ENCODE measurements around the gene C3.

Gene C3

GRCh38 chr19:6745965-6746364 is 25.5 kb upstream of the C3 start:
- peaks cover 3% of the 10 kb centered on the region; the same call in 1 of the 2 replicates for H3K79me2 ChIP-seq (ENCODE audit: insufficient read depth, low read depth)
- H3K36me3 ChIP-seq (ENCODE audit: insufficient read depth) = 0 out of 2 replicates have a peak, but pooled peaks cover 4% of the 10 kb centered on the region
- TF ChIP-seq CTCF (conservative IDR thresholded peaks at IDR 0.05; ENCODE audit: low read depth, low read length) = no peak
- H3K4me1 ChIP-seq (ENCODE audit: low read depth, poor library complexity, severe bottlenecking) = peaks cover 9% of the 10 kb centered on the region
- H3K27ac ChIP-seq = no peak overlapping the region
- no peak overlapping the region for H2AFZ ChIP-seq (ENCODE audit: low read depth)
- no peak overlapping the region for H3K4me2 ChIP-seq
- no peak overlapping the region for H3K9ac ChIP-seq
- H3K4me3 ChIP-seq (IDR thresholded peaks at IDR 0.05; ENCODE audit: insufficient read depth, low read depth, low read length) = no peak overlapping the region
- H4K20me1 ChIP-seq (ENCODE audit: insufficient read depth) = no peaks in the 10 kb centered on the region
- no peaks in the 10 kb centered on the region for H3K27me3 ChIP-seq (ENCODE audit: insufficient read depth, low read depth)

GRCh38 chr19:6744381-6745301 is 24.2 kb upstream of the C3 start:
- H3K27ac ChIP-seq = no peak overlapping the region
- TF ChIP-seq CTCF (conservative IDR thresholded peaks at IDR 0.05; ENCODE audit: low read depth, low read length) = no peak
- H3K27me3 ChIP-seq (ENCODE audit: insufficient read depth, low read depth) = no peaks in the 10 kb centered on the region
- no peak overlapping the region for H3K4me2 ChIP-seq
- H3K4me3 ChIP-seq (IDR thresholded peaks at IDR 0.05; ENCODE audit: insufficient read depth, low read depth, low read length) = no peak overlapping the region
- H2AFZ ChIP-seq (ENCODE audit: low read depth) = no peak overlapping the region
- peaks cover 9% of the 10 kb centered on the region for H3K4me1 ChIP-seq (ENCODE audit: low read depth, poor library complexity, severe bottlenecking)
- 0 out of 2 replicates have a peak, but pooled peaks cover 4% of the 10 kb centered on the region for H3K36me3 ChIP-seq (ENCODE audit: insufficient read depth)
- H4K20me1 ChIP-seq (ENCODE audit: insufficient read depth) = no peaks in the 10 kb centered on the region
- H3K9ac ChIP-seq = no peak overlapping the region
- H3K79me2 ChIP-seq (ENCODE audit: insufficient read depth, low read depth) = peaks cover 3% of the 10 kb centered on the region; the same call in 1 of the 2 replicates

GRCh38 chr19:6743714-6744380 is 23.4 kb upstream of the C3 start:
- no peak overlapping the region for H3K27ac ChIP-seq

GRCh38 chr19:6743066-6743465 is 22.6 kb upstream of the C3 start:
- Histone ChIP-seq H3K36me3 (ENCODE audit: insufficient read depth) (0 out of 2 replicates have a peak, but pooled peaks cover 4% of the 10 kb centered on the region), H3K27me3 (ENCODE audit: insufficient read depth, low read depth) (no peaks in the 10 kb centered on the region), H3K27ac (no peak overlapping the region), H4K20me1 (ENCODE audit: insufficient read depth) (no peaks in the 10 kb centered on the region), H3K4me3 (IDR thresholded peaks at IDR 0.05; ENCODE audit: insufficient read depth, low read depth, low read length) (no peak overlapping the region), H3K9ac (no peak overlapping the region), H3K4me1 (ENCODE audit: low read depth, poor library complexity, severe bottlenecking) (peaks cover 21% of the 10 kb centered on the region), H3K79me2 (ENCODE audit: insufficient read depth, low read depth) (peaks cover 3% of the 10 kb centered on the region; the same call in 1 of the 2 replicates), H3K4me2 (no peak overlapping the region), H2AFZ (ENCODE audit: low read depth) (no peak overlapping the region)
- no peak for TF ChIP-seq CTCF (conservative IDR thresholded peaks at IDR 0.05; ENCODE audit: low read depth, low read length)

More at GRCh38 chr19:6743714-6744380, 23.4 kb upstream of the C3 start:
- H3K79me2 ChIP-seq (ENCODE audit: insufficient read depth, low read depth) = peaks cover 3% of the 10 kb centered on the region; the same call in 1 of the 2 replicates
- H4K20me1 ChIP-seq (ENCODE audit: insufficient read depth) = no peaks in the 10 kb centered on the region
- no peaks in the 10 kb centered on the region for H3K27me3 ChIP-seq (ENCODE audit: insufficient read depth, low read depth)
- no peak overlapping the region for H2AFZ ChIP-seq (ENCODE audit: low read depth)
- TF ChIP-seq CTCF (conservative IDR thresholded peaks at IDR 0.05; ENCODE audit: low read depth, low read length) = no peak
- 0 out of 2 replicates have a peak, but pooled peaks cover 4% of the 10 kb centered on the region for H3K36me3 ChIP-seq (ENCODE audit: insufficient read depth)
- H3K4me1 ChIP-seq (ENCODE audit: low read depth, poor library complexity, severe bottlenecking) = peaks cover 13% of the 10 kb centered on the region
- no peak overlapping the region for H3K9ac ChIP-seq
- H3K4me2 ChIP-seq = no peak overlapping the region
- H3K4me3 ChIP-seq (IDR thresholded peaks at IDR 0.05; ENCODE audit: insufficient read depth, low read depth, low read length) = no peak overlapping the region
